B cell (primary cell): ENCODE measurements around the gene LRP5. TPM values are rescaled to one million over a fixed set of nuclear protein-coding genes. Genes with fewer than 3 reads are reported as not detected.

Experiments
- ATAC-seq: fragments of 200-7000 bp; cut with Tn5 transposase; one replicate; pipeline ENCODE4 v1.10.0; 2021; ENCODE audit warnings: low read depth, mild to moderate bottlenecking, moderate number of reproducible peaks, moderate library complexity
- CTCF ChIA-PET: fragments of 350-600 bp; sonication (Branson Sonifier 250); formaldehyde crosslinking; loops from one replicate; lab custom pipeline; 2021; ENCODE audit warnings: antibody characterized with exemption, inconsistent platforms; lab: Charles Lee
- POLR2A ChIA-PET: fragments of 350-600 bp; sonication (Branson Sonifier 250); formaldehyde crosslinking; loops from one replicate; lab custom pipeline; 2021; ENCODE audit warnings: antibody characterized with exemption; lab: Charles Lee
- DNase-seq: peaks from one replicate; pipeline ENCODE4 v3.0.0; 2013
- H2AFZ ChIP-seq: 2 replicates; pipeline ENCODE4 v1.6.1; 2012; ENCODE audit warnings: mild to moderate bottlenecking, low read depth, low read length; ENCODE audit not compliant: insufficient read depth, poor library complexity, severe bottlenecking
- H3K27ac ChIP-seq, 2 donors: 1 replicate in 1 of 2; 2 replicates in 1 of 2; pipeline ENCODE4 v1.5.1; 2012 to 2013; ENCODE audit warnings: low read length in 2 of 2, mild to moderate bottlenecking in 2 of 2, moderate library complexity in 1 of 2
- H3K27me3 ChIP-seq, 4 experiments: fragments of 200-600 bp in 1 of 4; sonication (generic) in 1 of 4; replicated peaks in 1 of 4; 1 replicate in 2 of 4; 2 replicates in 2 of 4; pipeline versions ENCODE4 v1.6.1 to v1.7.0; 2013 to 2016; ENCODE audit warnings: low read length in 3 of 4, mild to moderate bottlenecking in 2 of 4, mixed read lengths in 1 of 4, moderate library complexity in 1 of 4; ENCODE audit not compliant: insufficient read depth in 4 of 4, control insufficient read depth in 3 of 4; ENCODE audit errors: control extremely low read depth in 1 of 4
- H3K36me3 ChIP-seq, 2 experiments: replicated peaks in 1 of 2; 1 replicate in 1 of 2; 2 replicates in 1 of 2; pipeline versions ENCODE4 v1.6.1 to v1.7.1; 2013; ENCODE audit warnings: low read length in 1 of 2; ENCODE audit not compliant: insufficient read depth in 2 of 2, control insufficient read depth in 1 of 2; ENCODE audit errors: control extremely low read depth in 1 of 2, extremely low read depth in 1 of 2
- H3K4me1 ChIP-seq, 2 donors: fragments of 200-600 bp in 1 of 2; sonication (generic) in 1 of 2; 1 replicate in 1 of 2; 2 replicates in 1 of 2; pipeline versions ENCODE4 v1.5.1 to v1.6.1; 2013 to 2017; ENCODE audit warnings: low read length in 2 of 2; ENCODE audit not compliant: control insufficient read depth in 2 of 2, insufficient read depth in 2 of 2
- H3K4me2 ChIP-seq: replicated peaks from 2 replicates; pipeline ENCODE3; 2012; ENCODE audit warnings: mild to moderate bottlenecking, low read depth, low read length; ENCODE audit not compliant: poor library complexity, severe bottlenecking
- H3K4me3 ChIP-seq, 5 experiments: fragments of 200-600 bp in 1 of 5; sonication (generic) in 1 of 5; 1 replicate in 3 of 5; 2 replicates in 2 of 5; pipeline versions ENCODE4 v1.5.1 to v1.7.0; 2011 to 2016; ENCODE audit warnings: low read length in 4 of 5, mild to moderate bottlenecking in 4 of 5, low read depth in 2 of 5, control low read depth in 1 of 5, moderate library complexity in 1 of 5; ENCODE audit not compliant: insufficient read depth in 1 of 5; ENCODE audit errors: control extremely low read depth in 1 of 5, extremely low read depth in 1 of 5
- H3K79me2 ChIP-seq: fragments of 200-600 bp; sonication (generic); one replicate; pipeline ENCODE4 v1.6.0; 2016; ENCODE audit warnings: low read length; ENCODE audit not compliant: control insufficient read depth, insufficient read depth
- H3K9ac ChIP-seq: fragments of 200-600 bp; sonication (generic); 2 replicates; pipeline ENCODE4 v1.6.1; 2017; ENCODE audit warnings: mild to moderate bottlenecking, low read length, moderate library complexity
- H3K9me3 ChIP-seq, 3 donors: one replicate each; pipeline versions ENCODE4 v1.6.1 to v1.7.1; 2013; ENCODE audit warnings: low read length in 2 of 3; ENCODE audit not compliant: control insufficient read depth in 2 of 3, insufficient read depth in 1 of 3; ENCODE audit errors: control extremely low read depth in 1 of 3
- H4K20me1 ChIP-seq: 2 replicates; pipeline ENCODE4 v1.6.0; 2012; ENCODE audit warnings: mild to moderate bottlenecking, low read length; ENCODE audit not compliant: insufficient read depth, control insufficient read depth, poor library complexity, severe bottlenecking
- H3K27ac Mint-ChIP-seq: one replicate; pipeline ENCODE4 v1.8.0; 2021; ENCODE audit warnings: mixed read lengths
- H3K27me3 Mint-ChIP-seq: one replicate; pipeline ENCODE4 v1.8.0; 2021; ENCODE audit warnings: mixed read lengths
- H3K4me1 Mint-ChIP-seq: one replicate; pipeline ENCODE4 v1.8.0; 2021; ENCODE audit warnings: mixed read lengths
- H3K4me3 Mint-ChIP-seq: one replicate; pipeline ENCODE4 v1.8.0; 2021; ENCODE audit warnings: mixed read lengths
- H3K9me3 Mint-ChIP-seq: one replicate; pipeline ENCODE4 v1.8.0; 2022; ENCODE audit warnings: mixed read lengths; ENCODE audit not compliant: insufficient read depth
- CTCF ChIP-seq: fragments of 200-600 bp; IDR thresholded peaks from one replicate; pipeline ENCODE4 v1.8.0; 2022; ENCODE audit warnings: antibody characterized with exemption, mild to moderate bottlenecking
- EZH2 ChIP-seq: IDR thresholded peaks from 2 replicates; pipeline ENCODE4 v1.6.1; 2012; ENCODE audit warnings: borderline replicate concordance, low read depth, mild to moderate bottlenecking, moderate library complexity, low read length; ENCODE audit not compliant: insufficient read depth, poor library complexity, severe bottlenecking
- WGBS: methylation state at CpG from one replicate; pipeline ENCODE4 v1.1.5; 2013; ENCODE audit warnings: missing lambda C conversion rate; ENCODE audit not compliant: insufficient coverage; 5-methylcytosine and 5-hydroxymethylcytosine counted together
- intact Hi-C: fragments of 100-400 bp; cut with micrococcal nuclease; formaldehyde crosslinking; loops from one replicate; pipeline ENCODE4 v1.10.0; 2022
- polyA plus RNA-seq: library from polyadenylated mRNA; depleted of rRNA; stranded (reverse); fragments of >200 nt; gene quantifications from 2 replicates; pipeline ENCODE4 v1.2.3, GENCODE V29; 2012
- total RNA-seq, 2 donors: library from RNA; stranded (reverse); fragments of 120-200 nt in 1 of 2; gene quantifications; 1 replicate in 1 of 2; 2 replicates in 1 of 2; pipeline versions ENCODE4 v1.2.3 to v1.2.4, GENCODE V29; 2013 to 2022

The LRP5 gene
- total and polyA plus RNA-seq, 2 donors (not counting 1 experiment from before 2014, with no cell fraction given): 2.4 to 13.9 TPM

GRCh38 chr11:68273026-68273738 is 39.2 kb upstream of the LRP5 start:
- Mint-ChIP-seq H3K9me3 (no peaks in the 10 kb centered on the region), H3K4me3 (peak overlapping the region; percentile 91), H3K4me1 (peaks cover 64% of the 10 kb centered on the region), H3K27me3 (no peaks in the 10 kb centered on the region), H3K27ac (peak overlapping the region; percentile 97)
- CTCF ChIA-PET: interaction anchor here (0.6 to 10.9 kb wide), 7 partner anchors 8 to 536 kb away, joined by 4 to 275 read pairs (median 8); no protein-coding TSS in a partner anchor
- POLR2A ChIA-PET: interaction anchor here (0.6 to 4.4 kb wide), 13 partner anchors 11 to 270 kb away, joined by 4 to 44 read pairs (median 7); partner anchors contain the start of genes PPP6R3 and TCIRG1
- DNase-seq (peak; percentile 53), ATAC-seq (no peak)
- peak overlapping the region in 4 of 5 experiments; percentile 46 to 98 (median 96) for H3K4me3 ChIP-seq
- H3K9ac ChIP-seq: peak overlapping the region; percentile 99
- intact Hi-C loops: loop anchor here (2.0 to 5.0 kb wide), 5 partner anchors 60 to 566 kb away; partner anchors contain the start of genes KMT5B and NDUFS8
- no peak for TF ChIP-seq EZH2
- TF ChIP-seq CTCF: no peak
- H3K4me2 ChIP-seq: peak overlapping the region; percentile 99
- peaks cover 0 to 32% (median 10%) of the 10 kb centered on the region in 3 donors for H3K9me3 ChIP-seq
- peaks cover 23% of the 10 kb centered on the region for H4K20me1 ChIP-seq
- WGBS: 85% methylated on average over 10 of the region's 21 CpGs
- no peaks in the 10 kb centered on the region for H3K27me3 ChIP-seq
- peaks cover 0 to 10% of the 10 kb centered on the region in 2 experiments for H3K36me3 ChIP-seq
- H2AFZ ChIP-seq: no peak overlapping the region
- peak overlapping the region; percentile 98 for H3K27ac ChIP-seq
- peaks cover 36% of the 10 kb centered on the region for H3K79me2 ChIP-seq
- peaks cover 46 to 58% of the 10 kb centered on the region in 2 donors for H3K4me1 ChIP-seq
